HG02763 (cell line): ENCODE data around the gene RAG2.
A peak's percentile ranks its signal among the peaks of the same experiment; 100 is the strongest.

Source experiments
- ATAC-seq: cut with Tn5 transposase; IDR thresholded peaks from one replicate; pipeline ENCODE4 v1.9.1; 2021; ENCODE audit warnings: mild to moderate bottlenecking, moderate library complexity; ENCODE audit not compliant: unreplicated experiment

RAG2 gene

GRCh38 chr11:36601155-36601554 lies 3.1 kb upstream of the RAG2 start:
- no peak for ATAC-seq

GRCh38 chr11:36600180-36600579 lies 2.1 kb upstream of the RAG2 start:
- no peak for ATAC-seq

- no peak for ATAC-seq
These were observed 1.2 kb downstream of the RAG2 start for GRCh38 chr11:36596880-36597279.

GRCh38 chr11:36594316-36594989 lies 3.6 kb downstream of the RAG2 start, which contains the start of gene IFTAP:
IFTAP (plus strand) TSS chr11:36594502; CDS start chr11:36610104, 15,602 bp downstream.
- peak; percentile 94 for ATAC-seq

GRCh38 chr11:36591433-36591832 lies 6.6 kb downstream of the RAG2 start:
- ATAC-seq: no peak

GRCh38 chr11:36590513-36590912 lies 7.5 kb downstream of the RAG2 start:
- ATAC-seq: no peak

- no peak for ATAC-seq
These were observed 9.9 kb downstream of the RAG2 start for GRCh38 chr11:36588099-36588498.

- no peak for ATAC-seq
These were observed 11.5 kb downstream of the RAG2 start for GRCh38 chr11:36586543-36586942.

- no peak for ATAC-seq
These were observed 14.4 kb downstream of the RAG2 start for GRCh38 chr11:36583667-36584066.

- no peak for ATAC-seq
These were observed 16.5 kb downstream of the RAG2 start for GRCh38 chr11:36581536-36581935.

- ATAC-seq: no peak
These were observed 19.6 kb downstream of the RAG2 start for GRCh38 chr11:36578458-36578857.

- ATAC-seq: no peak
These were observed 20.2 kb downstream of the RAG2 start for GRCh38 chr11:36577859-36578258.

- no peak for ATAC-seq
These were observed 20.7 kb downstream of the RAG2 start for GRCh38 chr11:36577373-36577772.

GRCh38 chr11:36574486-36574885 lies 23.6 kb downstream of the RAG2 start:
- no peak for ATAC-seq

- no peak for ATAC-seq
These were observed 28.9 kb downstream of the RAG2 start for GRCh38 chr11:36569095-36569494.

GRCh38 chr11:36567694-36568093 lies 30.3 kb downstream of the RAG2 start, which contains the start of gene RAG1:
RAG1 (plus strand) TSS chr11:36568007; CDS start chr11:36573305, 5,298 bp downstream.
- ATAC-seq: no peak

- ATAC-seq: no peak
These were observed 31.5 kb downstream of the RAG2 start for GRCh38 chr11:36566407-36567053.

- ATAC-seq: no peak
These were observed 32.9 kb downstream of the RAG2 start for GRCh38 chr11:36565031-36565610.

GRCh38 chr11:36564376-36565030 lies 33.5 kb downstream of the RAG2 start:
- ATAC-seq: no peak

GRCh38 chr11:36558571-36559413 lies 39.2 kb downstream of the RAG2 start:
- ATAC-seq: peak; percentile 98

GRCh38 chr11:36557991-36558390 lies 40.0 kb downstream of the RAG2 start:
- no peak for ATAC-seq
